Medulla oblongata (tissue), 1 donor: ENCODE measurements around the gene PTX4.

Source experiments
- DNase-seq: peaks from one replicate; pipeline ENCODE4 v3.0.0-alpha.2; 2015; ENCODE audit errors: extremely low spot score

The PTX4 gene

GRCh38 chr16:1488619-1489018 is at the start of gene PTX4:
Gene PTX4, minus strand, starts transcription at chr16:1488944. Its CDS starts 35 bp downstream, at chr16:1488909.
- no peak for DNase-seq

- DNase-seq, result no peak
Observed at GRCh38 chr16:1537763-1538289, 49.1 kb upstream of the PTX4 start.

DNA sequence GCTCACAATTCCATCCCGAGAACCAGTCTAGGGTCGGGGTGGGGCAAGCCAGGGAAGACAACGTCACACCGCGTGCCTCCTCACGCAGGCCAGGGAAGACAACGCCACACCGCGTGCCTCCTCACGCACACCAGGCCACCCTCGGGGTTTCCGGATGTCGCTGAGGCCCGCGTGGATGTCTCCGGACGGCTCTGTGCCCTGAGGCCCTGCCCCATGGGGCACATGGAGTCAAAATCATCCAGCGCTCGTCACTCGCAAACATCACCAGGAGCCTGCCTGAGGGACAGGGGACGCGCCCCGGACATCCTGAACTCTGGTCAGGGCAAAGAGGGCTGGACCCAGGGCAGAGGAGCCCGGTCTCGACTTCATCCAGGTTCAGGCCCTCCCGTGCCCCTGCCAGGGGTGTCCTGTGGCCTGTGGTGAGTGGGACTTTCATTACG is 48.4 kb upstream of the PTX4 start:
- no peak for DNase-seq

GRCh38 chr16:1536601-1537000 is 47.9 kb upstream of the PTX4 start:
- no peak for DNase-seq

DNA sequence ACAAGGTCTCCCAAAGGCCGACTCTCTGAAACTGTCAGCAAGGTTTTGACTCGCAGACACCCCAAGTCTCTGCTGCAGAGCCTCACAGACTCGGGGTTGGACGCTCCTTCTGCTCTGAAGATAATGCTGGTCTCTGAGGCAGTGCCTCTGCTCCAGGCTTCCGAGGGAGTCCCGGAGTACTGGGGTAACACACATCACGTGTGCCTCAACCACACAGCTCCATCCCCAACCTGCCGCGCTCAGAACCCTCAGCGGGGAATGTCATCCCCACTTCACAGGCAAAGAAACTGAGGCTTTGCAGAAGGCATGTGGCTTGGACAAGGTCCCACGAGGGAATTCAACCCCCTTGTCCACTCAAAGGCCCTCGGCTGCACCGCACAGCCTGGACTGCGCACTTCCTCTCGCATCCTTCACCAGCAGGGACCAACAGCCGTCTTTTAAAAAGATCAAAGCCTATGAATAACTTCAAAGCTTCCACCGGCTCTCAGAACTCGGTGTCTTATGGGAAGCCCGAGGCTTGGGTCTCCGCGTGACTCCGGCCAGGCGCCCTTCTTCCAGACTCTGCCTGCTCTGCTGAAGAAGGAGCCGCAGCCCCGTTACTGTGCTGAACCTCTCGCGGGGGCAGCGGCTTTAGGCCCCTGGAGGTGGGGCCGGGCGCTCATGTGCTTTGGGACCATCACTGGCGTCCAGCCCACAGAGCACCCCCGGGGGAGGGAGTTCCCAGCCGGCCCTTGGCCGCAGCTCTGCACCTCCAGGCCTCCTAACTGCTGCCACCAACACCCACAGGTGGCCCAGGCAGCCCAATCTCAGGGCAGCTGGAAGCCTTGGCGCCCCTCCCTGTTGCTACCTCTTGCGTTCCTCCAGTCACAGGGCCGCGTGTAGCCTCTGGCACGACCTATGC is 46.9 kb upstream of the PTX4 start:
- DNase-seq, result no peak

DNA sequence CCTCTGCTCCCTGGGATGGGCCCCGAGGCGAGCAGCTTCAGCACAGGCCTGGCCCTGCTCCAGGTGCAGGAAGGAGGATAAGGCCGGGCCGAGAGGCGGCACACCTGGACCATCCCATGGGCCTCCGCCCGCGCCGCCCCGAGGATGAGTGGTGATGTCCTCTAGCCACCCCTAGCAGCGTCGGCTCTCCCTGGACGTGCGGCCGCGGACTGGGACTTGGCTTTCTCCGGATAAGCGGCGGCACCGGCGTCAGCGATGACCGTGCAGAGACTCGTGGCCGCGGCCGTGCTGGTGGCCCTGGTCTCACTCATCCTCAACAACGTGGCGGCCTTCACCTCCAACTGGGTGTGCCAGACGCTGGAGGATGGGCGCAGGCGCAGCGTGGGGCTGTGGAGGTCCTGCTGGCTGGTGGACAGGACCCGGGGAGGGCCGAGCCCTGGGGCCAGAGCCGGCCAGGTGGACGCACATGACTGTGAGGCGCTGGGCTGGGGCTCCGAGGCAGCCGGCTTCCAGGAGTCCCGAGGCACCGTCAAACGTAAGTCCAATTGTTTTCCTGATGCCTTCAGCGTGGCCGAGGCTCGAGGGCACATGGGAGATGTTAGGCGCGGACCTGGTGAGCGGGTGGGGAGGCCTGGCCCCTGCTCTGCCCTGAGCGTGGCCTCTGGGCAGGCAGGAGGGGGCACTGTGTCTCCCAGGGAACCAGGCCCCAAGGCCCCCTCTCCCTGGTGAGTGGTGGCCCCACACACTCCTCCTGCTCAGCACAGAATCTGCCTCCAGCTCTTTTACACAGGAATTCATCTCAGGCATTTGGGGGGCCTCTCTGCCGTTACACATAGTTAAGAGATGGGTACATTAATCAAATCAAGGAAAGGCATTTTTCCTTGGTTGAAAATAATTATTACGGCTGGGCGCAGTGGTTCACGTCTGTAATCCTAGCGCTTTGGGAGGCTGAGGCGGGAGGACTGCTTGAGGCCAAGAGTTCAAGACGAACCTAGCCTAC is 45.6 kb upstream of the PTX4 start:
- no peak for DNase-seq

DNA sequence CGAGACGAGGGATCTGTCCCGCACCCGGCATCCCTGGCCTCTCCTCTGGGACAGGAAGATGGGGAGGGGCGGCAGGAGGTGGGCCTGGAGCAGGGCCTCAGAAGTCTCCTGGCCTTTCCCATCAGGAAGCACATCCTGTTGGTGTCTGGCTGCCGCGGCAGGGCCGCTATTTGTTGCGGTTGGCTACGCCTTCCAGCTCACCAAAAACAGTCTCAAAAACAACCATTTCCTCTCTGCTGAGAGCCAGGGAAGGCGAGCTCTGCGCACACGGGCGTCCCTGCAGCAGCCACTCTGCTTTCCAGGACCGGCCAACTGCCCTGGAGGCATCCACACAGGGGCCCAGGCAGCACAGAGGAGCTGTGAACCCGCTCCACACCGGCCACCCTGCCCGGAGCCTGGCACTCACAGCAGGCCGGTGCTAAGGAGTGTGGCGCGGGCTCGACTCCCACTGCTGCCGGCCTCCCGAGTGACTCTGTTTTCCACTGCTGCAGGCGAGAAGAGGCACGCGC is 44.8 kb upstream of the PTX4 start, which contains the start of gene TMEM204:
TMEM204 (plus strand) TSS at position 224 of the 509 bp plus-strand sequence. CDS start 610 bp downstream, outside the sequence.
- no peak for DNase-seq

DNA sequence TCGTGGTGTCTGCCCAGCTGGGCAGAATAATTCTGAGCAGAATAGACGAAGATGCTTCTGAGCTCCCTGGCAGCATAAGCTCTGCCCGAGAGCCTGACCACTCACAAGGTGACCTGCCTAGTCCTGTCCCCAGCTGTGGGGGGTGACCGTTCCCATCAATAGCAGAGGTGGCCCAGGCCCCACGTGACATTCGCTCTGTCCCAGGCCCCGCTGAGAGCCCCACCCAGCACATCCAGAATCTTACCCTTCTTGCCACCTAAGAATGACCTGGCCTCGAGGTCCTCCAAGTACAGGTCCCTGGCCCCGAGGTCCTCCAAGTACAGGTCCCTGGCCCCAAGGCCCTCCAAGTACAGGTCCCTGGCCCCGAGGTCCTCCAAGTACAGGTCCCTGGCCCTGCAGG is 44.0 kb upstream of the PTX4 start:
- DNase-seq, result no peak

- no peak for DNase-seq
Observed at GRCh38 chr16:1532081-1532760, 43.5 kb upstream of the PTX4 start.

- DNase-seq, result no peak
Observed at GRCh38 chr16:1531638-1531910, 42.8 kb upstream of the PTX4 start.

GRCh38 chr16:1530883-1531637 is 42.3 kb upstream of the PTX4 start:
- no peak for DNase-seq

- DNase-seq, result no peak
Observed at GRCh38 chr16:1530349-1530882, 41.7 kb upstream of the PTX4 start.

- no peak for DNase-seq
Observed at GRCh38 chr16:1528921-1529537, 40.3 kb upstream of the PTX4 start.

DNA sequence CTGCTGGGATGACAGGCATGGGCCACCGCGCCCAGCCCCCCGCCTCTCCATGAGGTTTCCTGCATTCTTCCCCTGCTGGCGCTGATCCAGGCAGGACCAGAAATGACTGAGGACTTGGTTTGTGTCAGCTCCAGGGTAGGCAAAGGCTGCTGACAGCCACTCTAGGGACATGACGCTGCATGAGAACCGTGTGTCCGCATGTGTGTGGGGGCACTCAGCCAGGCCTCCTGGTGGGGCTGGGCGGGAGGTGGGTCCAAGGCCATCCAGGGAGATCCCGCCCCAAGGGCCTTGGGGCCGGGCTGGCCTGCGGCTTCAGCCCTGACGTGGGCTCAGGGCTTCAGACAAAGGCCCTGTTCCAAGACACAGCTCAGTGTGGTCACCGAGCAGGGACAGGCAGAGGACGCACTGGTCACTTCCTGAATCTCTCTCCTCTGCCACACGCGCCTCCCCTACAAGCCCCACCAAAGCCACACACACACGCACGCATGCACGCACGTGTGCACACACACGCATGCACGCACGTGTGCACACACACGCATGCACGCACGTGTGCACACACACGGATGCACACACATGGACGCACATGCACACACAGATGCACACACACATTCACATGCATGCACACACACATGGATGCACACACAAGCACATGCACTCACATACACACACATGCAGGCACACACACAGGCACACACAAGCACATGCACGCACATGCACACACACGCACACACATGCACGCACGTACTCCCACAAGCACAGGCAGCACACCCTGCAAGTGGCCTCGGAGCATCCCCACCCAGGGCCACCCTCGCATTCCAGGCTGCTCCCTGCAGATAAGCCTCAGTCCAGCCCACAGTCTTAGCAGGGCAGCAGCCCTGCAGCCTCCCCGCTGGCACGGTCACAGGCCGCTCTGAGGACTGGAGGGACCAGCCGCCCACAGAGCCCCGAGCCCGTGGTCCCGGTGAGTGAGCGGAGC is 39.4 kb upstream of the PTX4 start:
- no peak for DNase-seq

- DNase-seq, result no peak
Observed at GRCh38 chr16:1526608-1527555, 38.1 kb upstream of the PTX4 start.

DNA sequence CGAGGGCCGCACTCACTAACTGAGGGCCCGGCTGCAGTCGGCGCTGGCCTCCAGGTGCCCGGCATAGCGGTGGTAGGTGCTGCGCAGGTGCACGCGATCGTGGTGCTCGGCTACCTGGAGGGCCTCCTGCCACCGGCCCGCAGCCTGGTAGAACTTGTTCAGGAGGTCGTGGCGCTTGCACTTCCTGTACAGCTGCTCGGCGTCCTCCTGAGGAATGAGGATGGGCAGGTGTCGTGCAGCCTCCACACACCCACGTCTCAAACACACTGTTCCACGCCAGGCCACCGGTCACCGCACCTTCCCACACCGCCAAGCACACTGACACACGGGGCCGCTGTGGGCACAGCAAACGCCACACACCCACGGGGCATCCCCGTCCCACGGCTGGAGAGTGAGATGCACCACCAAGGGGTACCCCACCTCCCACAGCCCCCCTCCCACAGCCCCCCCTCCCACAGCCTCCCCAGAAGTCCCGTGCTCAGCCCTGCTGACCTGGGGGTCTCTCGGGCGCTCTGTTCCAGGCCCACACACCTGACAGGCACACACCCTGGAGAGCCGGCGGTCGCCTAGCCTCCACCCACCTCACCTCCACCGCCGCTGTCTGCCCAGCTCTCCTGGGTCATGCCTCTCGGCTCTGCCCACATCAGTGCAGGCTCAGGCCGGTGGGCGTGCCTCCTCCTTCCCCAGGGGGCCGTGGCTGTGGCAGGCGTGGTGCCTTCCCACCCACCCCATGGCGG is 37.3 kb upstream of the PTX4 start:
- no peak for DNase-seq

- DNase-seq, result no peak
Observed at GRCh38 chr16:1524366-1524765, 35.6 kb upstream of the PTX4 start.
